ENCODE results near the gene NAV3. TPM values are rescaled to one million over a fixed set of nuclear protein-coding genes. Genes with fewer than 3 reads are reported as not detected.
"Not testable (repeated sequence)": the region's sequence is repeated elsewhere in the genome, so short reads cannot be mapped to it uniquely, and the experiment has no call there.

NAV3 gene
- total RNA-seq, 1 experiment from 2014 or later, result not detected

DNA sequence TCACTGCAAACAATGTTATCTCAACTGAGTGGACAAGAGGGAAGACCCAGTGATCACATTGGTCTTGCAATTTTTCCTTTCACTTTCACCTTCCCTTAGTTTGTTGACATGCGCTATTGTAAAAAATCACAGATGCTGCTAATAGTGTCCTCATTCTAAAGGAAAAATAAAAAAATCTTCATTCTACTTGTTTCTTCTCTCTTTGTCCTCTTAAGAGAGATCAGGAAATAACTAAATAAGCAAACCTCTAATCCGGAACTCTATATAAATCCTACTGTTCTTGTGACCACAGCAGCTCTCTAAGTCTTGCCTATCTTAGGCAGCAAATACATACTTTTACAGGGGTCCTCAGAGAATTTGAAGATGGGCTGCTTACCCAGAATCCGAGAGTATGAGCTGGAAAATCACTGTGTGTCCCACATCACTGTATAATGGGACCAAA, 257.7 kb downstream of the NAV3 start:
- in situ Hi-C loops (cut with HindIII; ENCODE audit: low sequenced_read_pairs), result no loop called here
- DNase-seq (ENCODE audit: low spot score), result peak; percentile 68

DNA sequence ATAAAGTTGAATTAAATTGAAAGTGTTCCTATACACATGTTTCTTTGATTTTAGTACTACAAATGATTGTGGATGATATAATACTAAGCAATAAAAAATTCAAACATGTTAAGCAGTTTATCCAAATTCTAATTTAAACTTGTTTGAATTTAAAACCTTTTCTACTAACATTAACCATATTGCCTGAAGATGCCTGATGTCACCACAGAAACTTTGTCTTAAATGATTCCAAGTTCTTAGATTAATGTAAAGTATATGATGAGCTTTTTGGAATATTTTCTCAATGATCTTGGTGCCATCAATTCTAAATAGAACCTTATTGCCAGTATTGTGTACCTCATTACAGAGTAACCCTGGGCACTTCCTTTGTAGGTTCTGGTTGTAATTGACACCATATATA, 259.6 kb downstream of the NAV3 start:
- no peak for DNase-seq (ENCODE audit: low spot score)
- in situ Hi-C loops (cut with HindIII; ENCODE audit: low sequenced_read_pairs), result no loop called here

DNA sequence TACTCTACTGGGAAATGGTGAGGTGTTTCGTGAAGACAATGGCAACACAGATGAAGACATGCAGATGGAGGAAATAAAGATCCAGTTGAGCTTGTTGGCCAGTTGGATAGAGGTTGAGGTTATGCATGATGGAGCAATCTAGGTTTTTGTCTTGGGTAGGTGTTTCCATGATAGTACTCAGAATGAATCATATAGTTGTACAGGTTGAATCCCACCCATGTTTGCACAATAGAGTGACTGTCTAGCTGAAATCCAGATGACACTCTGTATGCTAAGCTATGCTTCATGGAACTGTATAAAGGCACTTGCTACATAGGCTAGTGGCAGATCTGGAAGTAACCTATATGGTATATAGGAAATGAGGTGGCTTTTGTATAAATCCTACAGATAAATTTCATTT, 264.9 kb downstream of the NAV3 start:
- in situ Hi-C loops (cut with HindIII; ENCODE audit: low sequenced_read_pairs), result no loop called here
- no peak for DNase-seq (ENCODE audit: low spot score)

DNA sequence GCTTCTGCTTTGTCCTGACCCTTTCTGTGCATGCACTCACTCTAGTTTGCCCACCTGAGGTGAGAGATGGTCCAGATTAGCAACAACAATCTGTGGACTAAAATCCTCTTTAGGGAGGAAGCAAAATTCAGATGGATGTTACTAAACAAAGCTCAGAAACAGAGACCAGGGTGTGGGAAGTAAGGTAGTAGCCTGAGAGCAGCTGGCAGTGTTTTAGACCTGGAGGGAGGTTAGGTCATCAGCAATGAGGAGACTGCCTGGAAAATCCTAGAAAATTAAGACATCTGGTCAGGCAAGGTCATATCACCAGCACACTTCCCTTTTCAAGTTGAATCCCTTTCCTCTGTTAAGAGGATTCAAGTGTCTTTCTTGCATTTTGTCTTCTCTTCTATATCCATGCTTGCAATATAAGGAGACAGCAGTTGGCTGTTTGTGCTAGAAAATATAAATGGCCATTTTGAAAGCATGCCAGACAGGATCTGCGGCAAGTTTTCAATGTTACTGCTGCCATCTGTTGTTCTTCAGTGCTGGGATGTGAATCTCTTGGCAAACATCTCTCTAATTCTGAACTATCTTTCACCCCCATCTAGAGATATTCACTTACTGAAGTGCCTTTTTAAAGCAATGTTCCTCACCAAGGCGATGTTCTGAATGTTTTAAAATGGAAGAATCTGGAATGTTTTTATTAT, 266.4 kb downstream of the NAV3 start:
- in situ Hi-C loops (cut with HindIII; ENCODE audit: low sequenced_read_pairs), result no loop called here
- DNase-seq (ENCODE audit: low spot score), result peak; percentile 94

DNA sequence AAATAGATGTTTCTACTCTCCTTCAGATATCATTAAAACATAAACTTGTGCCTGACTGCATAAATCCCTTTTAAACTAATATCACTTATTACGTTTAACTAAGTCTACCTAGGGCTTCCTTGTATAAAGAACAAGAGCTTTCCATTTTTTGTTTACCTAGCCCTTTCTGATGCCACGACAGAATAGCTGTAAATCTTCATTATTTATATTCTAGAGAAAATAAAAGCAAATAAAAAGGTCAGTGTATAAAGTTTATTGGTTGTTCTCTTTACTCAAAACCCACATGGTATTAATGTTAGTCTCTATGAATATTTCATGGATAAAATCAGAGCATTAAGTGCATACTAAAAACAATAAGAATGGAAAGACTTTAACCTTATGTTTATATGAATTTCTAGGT, 269.1 kb downstream of the NAV3 start:
- no peak for DNase-seq (ENCODE audit: low spot score)
- in situ Hi-C loops (cut with HindIII; ENCODE audit: low sequenced_read_pairs), result no loop called here

DNA sequence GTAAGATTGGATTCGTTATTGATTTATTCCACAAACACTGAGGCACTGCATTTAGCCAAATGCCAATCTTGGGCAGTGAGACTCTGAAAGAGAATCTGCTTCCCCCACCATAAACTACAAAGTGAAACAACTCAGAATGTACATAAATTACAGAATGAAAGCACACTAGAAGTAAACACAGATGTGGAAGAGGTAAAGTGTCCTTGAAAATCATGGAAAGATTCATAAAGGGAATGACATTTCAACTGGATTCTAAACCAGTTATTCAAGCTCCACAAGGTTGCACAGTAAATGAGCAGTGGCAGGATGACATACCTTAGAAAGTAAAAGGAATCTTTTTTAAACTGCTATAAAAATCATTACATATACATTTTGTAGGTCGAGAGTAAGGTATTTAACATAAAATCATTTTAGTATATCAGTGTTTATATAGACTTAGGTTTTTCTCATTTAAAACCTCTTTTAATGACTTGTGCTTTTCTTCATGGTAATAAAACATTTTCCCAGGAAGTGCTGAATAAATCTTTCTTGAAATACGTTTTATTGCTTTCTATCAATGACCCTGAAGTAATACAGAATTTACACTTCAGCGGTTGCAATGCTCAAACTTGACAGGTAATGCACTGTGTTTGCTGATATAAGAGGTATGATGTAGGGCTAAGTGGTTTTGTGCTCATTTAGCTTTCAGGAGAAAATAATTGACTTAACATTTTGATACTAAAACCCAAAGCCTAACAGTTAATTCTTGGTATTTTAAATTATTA, 270.6 kb downstream of the NAV3 start:
- in situ Hi-C loops (cut with HindIII; ENCODE audit: low sequenced_read_pairs), result no loop called here

DNA sequence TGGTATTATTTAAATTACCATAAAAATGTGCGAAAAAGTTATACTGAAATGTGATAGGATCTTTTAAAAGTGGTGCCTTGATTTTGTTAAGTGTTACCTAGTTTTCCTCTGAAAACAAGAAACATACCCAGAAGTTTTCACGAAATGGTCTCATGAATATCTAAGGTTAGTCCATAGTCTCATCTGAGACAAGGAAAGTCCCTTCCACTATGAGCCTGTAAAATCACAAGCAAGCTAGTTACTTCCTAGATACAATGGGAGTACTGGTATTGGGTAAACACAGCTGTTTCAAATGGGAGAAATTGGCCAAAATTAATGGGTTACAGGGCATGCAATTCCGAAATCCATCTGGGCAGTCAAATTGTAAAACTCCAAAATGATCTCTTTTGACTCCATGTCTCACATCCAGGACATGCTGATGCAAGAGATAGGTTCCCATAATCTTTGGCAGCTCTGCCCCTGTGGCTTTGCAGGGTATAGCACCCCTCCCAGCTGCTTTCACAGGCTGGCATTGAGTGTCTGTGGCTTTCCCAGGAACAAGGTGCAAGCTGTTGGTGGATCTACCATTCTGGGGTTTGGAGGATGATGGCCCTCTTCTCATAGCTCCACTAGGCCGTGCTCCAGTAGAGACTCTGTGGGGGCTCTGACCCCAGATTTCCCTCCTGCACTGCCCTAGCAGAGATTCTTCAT, 271.4 kb downstream of the NAV3 start:
- DNase-seq (ENCODE audit: low spot score), result no peak

More for the DNA sequence above, 270.6 kb downstream of the NAV3 start:
- DNase-seq (ENCODE audit: low spot score), result no peak

DNA sequence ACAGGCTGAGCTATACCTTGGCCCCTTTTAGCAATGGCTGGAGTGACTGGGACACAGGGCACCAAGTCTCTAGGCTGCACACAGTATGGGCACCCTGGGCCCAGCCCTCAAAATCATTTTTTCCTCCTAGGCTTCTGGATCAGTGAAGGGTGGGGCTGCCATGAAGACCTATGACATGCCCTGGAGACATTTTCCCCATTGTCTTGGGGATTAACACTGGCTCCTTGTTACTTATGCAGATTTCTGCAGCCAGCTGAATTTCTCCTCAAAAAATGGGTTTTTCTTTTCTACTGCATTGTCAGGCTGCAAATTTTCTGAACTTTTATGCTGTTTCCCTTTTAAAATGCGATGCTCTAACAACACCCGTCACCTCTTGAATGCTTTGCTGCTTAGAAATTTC, 272.1 kb downstream of the NAV3 start:
- in situ Hi-C loops (cut with HindIII; ENCODE audit: low sequenced_read_pairs); DNase-seq (ENCODE audit: low spot score): not testable (repeated sequence)

More for the DNA sequence above, 271.4 kb downstream of the NAV3 start:
- in situ Hi-C loops (cut with HindIII; ENCODE audit: low sequenced_read_pairs), result no loop called here

DNA sequence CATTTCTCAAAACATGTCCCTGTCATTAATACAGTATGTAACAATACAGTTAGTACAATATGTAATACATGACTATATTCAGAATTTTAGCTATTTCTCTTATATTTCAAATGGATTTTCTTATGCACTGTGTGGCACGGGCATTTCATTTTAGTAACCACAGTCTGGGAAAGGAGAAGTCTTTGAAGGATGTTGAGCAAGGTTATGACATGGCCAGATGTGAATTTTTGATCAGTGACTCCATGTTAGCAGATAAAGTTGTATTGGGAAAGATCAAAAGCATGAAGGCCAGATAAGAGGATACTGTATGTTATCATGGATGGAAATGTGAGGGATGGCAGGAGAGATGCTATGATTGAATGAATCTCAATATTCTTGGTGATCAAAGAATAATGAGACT, 285.2 kb downstream of the NAV3 start:
- DNase-seq (ENCODE audit: low spot score), result no peak
- in situ Hi-C loops (cut with HindIII; ENCODE audit: low sequenced_read_pairs), result no loop called here

DNA sequence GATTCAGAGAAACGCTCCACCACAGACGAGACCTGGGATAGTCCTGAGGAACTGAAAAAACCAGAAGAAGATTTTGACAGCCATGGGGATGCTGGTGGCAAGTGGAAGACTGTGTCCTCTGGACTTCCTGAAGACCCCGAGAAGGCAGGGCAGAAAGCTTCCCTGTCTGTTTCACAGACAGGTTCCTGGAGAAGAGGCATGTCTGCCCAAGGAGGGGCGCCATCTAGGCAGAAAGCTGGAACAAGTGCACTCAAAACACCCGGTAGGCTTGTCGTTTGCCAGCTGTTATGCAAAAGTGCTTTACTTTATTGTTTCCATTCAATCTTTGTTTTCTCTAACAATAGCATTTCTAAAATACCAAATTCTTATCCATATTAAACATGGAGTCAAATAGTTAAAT, 287.3 kb downstream of the NAV3 start:
- DNase-seq (ENCODE audit: low spot score), result no peak
- in situ Hi-C loops (cut with HindIII; ENCODE audit: low sequenced_read_pairs), result no loop called here

DNA sequence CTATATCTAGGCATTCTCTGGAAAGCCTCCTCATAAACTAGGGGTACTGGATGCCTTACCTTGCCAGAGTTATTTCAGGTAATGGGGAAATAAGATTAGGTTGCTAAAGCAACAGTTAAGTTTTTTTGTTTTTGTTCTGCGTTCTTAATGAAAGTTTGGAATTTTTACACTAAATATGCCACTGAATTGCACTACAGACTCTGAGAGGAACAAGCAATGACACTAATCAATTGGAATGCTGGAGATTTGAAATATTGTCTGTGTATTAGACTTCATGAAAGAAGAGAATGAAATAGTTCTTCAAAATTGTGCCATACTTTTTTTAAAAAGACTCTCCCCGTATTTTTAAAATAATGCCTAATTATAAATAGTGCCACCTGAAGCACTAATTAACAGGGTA, 287.8 kb downstream of the NAV3 start:
- in situ Hi-C loops (cut with HindIII; ENCODE audit: low sequenced_read_pairs), result no loop called here
- no peak for DNase-seq (ENCODE audit: low spot score)

DNA sequence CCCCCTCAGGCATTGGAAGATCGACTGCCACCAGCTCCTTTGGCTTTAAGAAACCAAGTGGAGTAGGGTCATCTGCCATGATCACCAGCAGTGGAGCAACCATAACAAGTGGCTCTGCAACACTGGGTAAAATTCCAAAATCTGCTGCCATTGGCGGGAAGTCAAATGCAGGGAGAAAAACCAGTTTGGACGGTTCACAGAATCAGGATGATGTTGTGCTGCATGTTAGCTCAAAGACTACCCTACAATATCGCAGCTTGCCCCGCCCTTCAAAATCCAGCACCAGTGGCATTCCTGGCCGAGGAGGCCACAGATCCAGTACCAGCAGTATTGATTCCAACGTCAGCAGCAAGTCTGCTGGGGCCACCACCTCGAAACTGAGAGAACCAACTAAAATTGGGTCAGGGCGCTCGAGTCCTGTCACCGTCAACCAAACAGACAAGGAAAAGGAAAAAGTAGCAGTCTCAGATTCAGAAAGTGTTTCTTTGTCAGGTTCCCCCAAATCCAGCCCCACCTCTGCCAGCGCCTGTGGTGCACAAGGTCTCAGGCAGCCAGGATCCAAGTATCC, 288.7 kb downstream of the NAV3 start:
- peak; percentile 39 for DNase-seq (ENCODE audit: low spot score)
- in situ Hi-C loops (cut with HindIII; ENCODE audit: low sequenced_read_pairs), result no loop called here

DNA sequence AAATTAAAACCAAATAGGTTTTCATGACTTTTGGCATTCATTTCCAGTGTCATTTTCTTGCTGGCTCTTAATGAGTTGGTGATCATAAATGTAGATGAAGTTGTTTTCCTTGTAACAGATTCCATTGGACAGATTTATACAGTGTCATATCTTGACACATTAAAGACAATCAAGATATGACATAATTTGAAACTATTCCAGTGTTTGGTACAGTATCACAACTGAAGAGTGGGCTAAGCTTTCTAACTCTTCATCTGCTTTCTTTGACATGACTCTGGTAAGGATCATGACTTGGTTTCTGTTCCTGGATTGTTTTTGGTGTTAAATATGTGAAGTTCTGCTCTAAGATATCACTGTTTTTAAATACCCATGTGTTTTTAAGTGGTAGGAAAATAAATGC, 289.6 kb downstream of the NAV3 start:
- in situ Hi-C loops (cut with HindIII; ENCODE audit: low sequenced_read_pairs), result no loop called here
- DNase-seq (ENCODE audit: low spot score), result no peak

DNA sequence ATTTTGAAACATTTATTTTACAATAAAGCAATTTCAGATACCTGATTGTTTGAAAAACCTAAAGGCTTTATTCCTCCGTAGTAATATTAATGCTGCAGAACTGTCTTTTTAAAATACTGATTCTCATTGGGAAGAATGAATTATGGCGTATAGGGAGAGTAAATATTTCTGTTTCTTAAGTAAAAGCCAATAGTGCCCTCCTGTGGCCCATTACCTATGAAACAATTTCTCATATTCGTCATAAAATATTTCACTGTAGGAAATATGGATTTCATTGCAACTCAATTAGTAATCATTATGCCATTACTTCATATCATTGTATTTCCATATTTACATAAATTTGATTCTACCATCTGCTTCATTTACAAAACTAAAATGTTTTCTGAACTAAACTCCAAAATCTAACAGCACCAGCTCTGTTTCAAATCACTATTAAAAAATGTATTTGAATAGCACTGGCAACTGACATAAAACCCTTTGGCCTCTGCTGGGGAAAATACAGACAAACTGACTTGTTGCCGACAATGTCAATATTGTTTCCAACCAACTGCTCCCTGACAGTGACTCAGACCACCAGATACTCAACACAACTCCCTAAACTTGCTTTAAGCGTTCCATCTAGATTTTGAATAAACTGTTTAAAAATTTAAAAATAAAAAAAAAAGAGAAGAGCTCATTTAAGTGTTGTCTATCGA, 290.3 kb downstream of the NAV3 start:
- DNase-seq (ENCODE audit: low spot score), result peak; percentile 53
- in situ Hi-C loops (cut with HindIII; ENCODE audit: low sequenced_read_pairs), result no loop called here

DNA sequence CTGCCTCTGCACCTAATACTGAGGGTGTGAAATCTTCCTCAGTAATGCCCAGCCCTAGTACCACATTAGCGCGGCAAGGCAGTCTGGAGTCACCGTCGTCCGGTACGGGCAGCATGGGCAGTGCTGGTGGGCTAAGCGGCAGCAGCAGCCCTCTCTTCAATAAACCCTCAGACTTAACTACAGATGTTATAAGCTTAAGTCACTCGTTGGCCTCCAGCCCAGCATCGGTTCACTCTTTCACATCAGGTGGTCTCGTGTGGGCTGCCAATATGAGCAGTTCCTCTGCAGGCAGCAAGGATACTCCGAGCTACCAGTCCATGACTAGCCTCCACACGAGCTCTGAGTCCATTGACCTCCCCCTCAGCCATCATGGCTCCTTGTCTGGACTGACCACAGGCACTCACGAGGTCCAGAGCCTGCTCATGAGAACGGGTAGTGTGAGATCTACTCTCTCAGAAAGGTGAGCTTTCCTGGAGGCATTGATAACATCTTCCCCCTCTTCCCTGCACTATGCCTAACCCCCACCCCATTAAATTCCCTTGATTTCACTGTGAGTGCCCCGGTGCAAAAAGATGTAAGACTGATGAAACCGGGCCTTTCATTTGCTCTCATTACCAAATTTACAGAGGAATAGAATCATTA, 291.4 kb downstream of the NAV3 start:
- in situ Hi-C loops (cut with HindIII; ENCODE audit: low sequenced_read_pairs), result no loop called here
- no peak for DNase-seq (ENCODE audit: low spot score)

DNA sequence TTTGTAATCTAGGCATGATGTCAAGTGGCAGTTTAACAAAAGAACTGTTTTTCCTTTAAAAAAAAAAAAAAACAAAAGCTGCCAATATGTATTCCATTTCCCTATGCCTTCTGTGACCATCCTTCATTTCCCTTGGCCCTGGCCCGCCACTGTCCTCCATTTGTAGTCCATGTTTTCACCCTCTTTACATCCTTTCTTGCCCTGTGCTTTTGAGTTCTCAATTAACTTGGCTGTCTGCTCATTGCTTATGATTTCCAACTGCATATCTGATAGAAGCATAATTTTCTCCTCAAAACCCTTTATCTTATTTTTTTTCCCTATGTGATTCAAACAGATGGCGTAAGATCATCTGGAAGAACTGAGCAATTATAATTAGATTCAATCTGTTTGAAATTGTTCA, 297.5 kb downstream of the NAV3 start:
- in situ Hi-C loops (cut with HindIII; ENCODE audit: low sequenced_read_pairs), result no loop called here
- peak; percentile 69 for DNase-seq (ENCODE audit: low spot score)

DNA sequence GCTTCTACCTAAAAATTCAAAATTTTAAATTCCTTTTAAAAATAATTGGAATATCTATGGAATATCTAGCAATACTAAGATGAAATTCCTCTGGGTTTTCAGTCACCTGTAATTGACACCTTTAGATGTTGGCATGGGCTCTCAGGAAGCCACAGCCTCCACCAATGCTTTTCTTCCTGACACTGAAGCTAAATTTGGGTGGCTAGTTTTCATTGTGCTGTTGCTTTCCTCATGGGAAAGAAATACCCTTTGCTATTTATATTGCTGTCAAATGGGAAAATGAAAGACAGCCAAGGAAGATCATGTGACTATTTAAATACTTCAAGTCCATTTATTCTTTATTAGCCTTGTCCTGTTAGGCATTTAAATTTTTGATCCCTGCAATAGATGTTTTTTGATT, 313.0 kb downstream of the NAV3 start:
- DNase-seq (ENCODE audit: low spot score), result no peak
- in situ Hi-C loops (cut with HindIII; ENCODE audit: low sequenced_read_pairs), result no loop called here

DNA sequence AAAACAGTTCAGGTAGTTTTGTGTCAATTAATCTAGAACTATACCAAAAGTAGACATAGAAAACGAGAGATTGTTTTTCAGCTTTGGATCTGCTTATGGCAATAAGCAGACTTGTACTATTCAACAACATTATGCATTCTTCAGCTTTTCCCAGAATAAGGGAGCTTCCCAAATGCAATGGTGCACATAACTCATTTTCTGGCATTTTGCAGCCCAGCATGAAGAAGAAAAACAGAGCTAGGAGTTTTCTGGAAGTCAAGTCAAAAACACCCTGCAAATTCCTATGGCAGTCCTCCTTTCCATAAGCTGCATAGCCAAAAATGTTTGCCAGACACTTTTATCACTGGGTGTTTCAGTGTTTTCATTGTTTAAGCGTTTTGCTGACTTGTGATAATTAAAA, 314.7 kb downstream of the NAV3 start:
- peak; percentile 25 for DNase-seq (ENCODE audit: low spot score)
- in situ Hi-C loops (cut with HindIII; ENCODE audit: low sequenced_read_pairs), result no loop called here

DNA sequence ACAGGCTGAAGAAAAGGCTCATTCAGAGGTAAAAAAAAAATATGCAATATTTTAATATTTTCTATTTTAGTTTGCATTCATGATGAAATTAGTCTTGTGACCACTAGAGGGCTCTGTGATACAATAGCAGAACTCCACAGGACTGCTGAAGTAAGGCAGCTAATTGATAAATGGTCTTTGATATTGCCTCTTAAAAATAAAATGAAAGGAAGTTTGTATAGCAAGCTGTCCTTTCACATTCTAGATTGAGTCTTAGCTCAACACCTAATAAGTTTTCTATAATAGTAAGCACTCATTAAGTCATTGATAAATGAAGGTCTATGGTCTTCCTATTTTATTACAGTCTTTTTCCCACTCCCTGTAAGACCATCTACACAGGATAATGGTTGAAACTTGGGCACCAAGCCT, 315.7 kb downstream of the NAV3 start:
- DNase-seq (ENCODE audit: low spot score), result peak; percentile 72

More for the DNA sequence above, 315.7 kb downstream of the NAV3 start:
- in situ Hi-C loops (cut with HindIII; ENCODE audit: low sequenced_read_pairs), result no loop called here

Measured in G401 (cell line).